Activated CD4-positive, alpha-beta T cell treated with anti-CD3 and anti-CD28 coated beads, Interleukin-2, amount 50 U/mL, for 48 hours (primary cell): ENCODE results near the gene ZMYM3.
A peak's percentile ranks its signal among the peaks of the same experiment; 100 is the strongest.
"Not testable (repeated sequence)": the region's sequence is repeated elsewhere in the genome, so short reads cannot be mapped to it uniquely, and the experiment has no call there.

Experiments
- DNase-seq, 2 experiments: peaks; one replicate each; pipeline ENCODE4 v3.0.0-alpha.2; 2020

The ZMYM3 gene

DNA sequence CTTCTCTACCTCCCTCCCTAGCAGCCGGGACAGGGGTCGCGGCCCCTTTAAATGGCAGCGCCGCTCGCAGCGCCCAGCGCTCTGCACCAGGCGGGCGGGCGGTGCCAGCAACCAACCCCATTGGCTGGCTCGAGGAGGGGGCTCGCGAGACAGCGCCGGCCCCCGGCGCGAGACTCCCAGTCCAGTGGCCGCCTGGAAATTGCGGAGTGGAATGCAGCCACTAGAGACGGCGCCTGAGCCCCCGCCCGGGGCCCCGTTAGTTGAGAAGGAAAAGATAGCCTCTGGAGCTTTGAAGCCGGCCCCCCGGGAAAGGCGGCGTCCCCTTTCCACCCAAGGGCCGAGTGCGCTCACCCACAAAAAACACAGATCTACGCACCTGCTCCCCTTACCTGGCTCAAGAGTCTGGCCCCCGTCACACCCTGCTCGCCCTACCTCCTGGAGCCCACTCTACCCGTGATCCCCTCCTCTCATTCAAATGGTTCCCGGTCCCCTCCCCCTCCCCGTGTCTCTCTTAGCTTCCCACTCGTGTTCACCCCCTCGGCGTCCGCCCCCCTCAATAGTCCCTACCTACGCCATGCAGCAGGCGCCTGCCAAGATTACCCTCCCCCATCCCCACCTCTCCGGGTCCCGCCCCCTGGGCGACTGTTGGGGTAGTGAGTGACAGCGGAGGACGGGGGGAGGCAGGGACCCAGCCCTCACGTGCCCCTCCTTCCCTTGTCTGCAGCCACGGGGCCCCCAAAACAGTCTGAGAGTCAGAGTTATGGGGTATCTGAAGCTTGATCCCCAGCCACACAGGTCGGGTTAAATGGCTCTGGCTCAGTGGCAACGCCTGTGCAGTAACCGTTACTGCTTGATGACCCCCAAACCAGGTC lies at the start of gene ZMYM3:
Gene ZMYM3, minus strand, starts transcription at position 49 of the 872 bp plus-strand sequence. CDS start 885 bp downstream, outside the sequence.
- DNase-seq = peak; percentile 70 to 76

DNA sequence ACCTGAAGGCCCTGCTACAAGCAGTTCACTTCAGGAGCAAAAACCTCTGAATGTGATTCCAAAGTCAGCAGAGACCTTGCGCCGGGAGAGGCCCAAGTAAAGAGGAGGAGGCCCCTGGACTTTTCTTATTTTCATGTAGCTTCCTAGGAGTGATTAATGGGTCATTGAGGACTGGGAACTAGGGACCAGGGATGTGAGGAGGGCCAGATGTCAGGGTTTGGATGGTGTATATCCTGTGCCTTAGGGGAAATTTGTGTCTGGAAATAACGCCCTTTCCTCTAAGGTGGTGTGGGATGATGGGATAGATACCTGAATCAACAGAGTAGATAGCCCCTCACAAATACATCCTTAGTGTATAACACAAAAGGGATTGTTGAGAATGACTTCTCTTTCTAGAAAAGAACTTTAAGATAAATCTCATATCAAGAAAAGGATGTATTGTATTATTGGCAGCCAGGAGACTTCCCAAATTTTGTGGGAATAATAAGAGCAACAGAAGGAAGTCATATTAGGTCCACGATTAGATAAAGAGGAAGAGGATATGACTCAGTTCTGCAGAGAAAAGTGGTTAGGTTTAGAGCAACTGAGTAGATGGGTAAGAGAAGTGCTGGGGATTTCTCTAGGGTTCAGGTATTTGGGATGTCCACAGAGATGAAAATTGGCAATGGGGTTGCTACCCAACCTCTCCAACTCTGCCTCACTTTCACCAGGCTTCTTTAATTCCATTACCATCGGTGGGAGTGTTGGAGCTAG lies 48.7 kb upstream of the ZMYM3 start:
- no peak for DNase-seq

DNA sequence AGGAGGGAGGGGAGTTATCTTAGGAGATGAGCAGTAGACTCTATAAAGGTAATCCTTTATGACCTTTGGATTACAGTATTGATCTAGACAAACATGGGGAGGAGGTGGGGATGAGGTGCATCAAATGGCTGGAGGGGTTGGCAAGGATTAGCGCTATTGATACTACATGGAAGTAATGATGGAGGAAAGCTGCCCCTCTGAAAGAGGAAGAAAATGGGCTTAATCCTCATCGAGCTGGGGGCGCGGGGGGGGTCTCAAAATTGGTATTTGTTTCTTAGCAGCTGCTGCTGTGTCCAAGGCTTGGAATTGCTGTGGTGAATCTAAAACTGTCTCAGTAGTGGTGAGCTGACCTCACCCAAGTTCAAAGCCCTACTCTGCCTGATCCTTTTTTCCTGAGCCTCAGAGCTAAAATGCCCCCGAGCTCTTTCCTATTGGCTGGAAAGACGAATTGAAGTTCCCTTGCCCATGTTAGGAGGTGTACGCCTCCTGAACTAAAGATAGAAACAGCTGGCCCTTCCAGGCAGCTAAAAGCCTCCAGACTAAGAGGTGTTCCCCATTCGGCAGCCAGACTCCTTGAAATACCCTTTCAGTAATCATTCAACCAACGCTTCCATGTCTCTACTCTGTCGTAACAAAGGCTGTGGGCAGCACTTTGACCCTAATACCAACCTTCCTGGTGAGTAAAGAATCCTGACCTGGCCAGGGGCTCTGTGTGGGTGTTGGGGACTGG lies 47.4 kb upstream of the ZMYM3 start, which contains the start of gene ITGB1BP2:
Gene ITGB1BP2, plus strand, starts transcription at position 556 of the 730 bp plus-strand sequence. Its CDS starts 57 bp downstream, at position 613.
- no peak for DNase-seq

DNA sequence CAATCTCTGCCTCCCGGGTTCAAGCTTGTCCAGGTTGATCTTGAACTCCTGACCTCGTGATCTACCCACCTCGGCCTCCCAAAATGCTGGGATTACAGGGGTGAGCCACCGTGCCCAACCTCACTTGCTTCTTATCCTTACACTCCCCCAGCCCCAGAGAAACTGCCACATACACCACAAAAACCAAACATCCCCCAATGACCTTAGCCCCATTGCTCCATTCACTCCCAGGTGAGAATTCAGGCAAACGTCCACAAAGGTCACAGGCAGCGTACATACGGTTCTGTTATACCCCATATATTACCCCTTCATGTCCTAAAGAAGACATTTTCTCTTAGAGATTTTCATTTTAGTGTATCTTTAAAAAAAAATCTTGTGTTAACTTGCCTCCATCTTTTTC lies 46.6 kb upstream of the ZMYM3 start:
- DNase-seq = not testable (repeated sequence)

- DNase-seq = not testable (repeated sequence)
These were observed 46.1 kb upstream of the ZMYM3 start for GRCh38 chrX:71300064-71300463.

- no peak for DNase-seq
These were observed 44.2 kb upstream of the ZMYM3 start for GRCh38 chrX:71298119-71298518.

- no peak for DNase-seq
These were observed 42.9 kb upstream of the ZMYM3 start for GRCh38 chrX:71296806-71297205.

DNA sequence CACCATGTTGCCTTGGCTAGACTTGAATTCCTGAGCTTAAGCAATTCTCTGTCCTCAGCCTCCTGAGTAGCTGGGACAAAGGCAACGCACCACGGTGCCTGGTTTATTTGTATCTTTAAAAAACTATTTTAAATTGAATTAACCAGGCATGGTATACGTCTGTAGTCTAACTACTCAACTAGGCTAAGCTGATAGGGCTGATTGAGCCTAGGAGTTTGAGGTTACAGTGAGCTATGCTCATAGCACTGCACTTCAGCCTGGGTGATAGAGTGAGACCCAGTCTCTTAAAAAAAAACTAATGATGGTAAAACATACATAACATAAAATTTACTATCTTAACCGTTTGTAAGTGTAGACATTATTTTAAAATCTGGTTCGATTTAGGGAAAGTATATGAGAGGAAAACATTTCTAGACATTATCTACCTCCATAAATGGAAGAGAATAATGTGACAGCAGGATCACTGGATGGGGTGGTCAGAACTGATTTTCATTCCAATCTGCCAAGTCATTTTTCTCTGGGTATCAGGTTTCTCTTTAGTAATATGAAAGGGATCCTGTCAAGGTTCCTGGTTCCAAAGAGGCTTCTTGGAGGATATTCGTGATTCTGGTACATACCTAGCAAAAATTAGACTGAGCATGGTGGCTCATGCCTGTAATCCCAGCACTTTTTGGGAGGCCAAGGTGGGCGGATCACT lies 38.9 kb upstream of the ZMYM3 start:
- no peak for DNase-seq

DNA sequence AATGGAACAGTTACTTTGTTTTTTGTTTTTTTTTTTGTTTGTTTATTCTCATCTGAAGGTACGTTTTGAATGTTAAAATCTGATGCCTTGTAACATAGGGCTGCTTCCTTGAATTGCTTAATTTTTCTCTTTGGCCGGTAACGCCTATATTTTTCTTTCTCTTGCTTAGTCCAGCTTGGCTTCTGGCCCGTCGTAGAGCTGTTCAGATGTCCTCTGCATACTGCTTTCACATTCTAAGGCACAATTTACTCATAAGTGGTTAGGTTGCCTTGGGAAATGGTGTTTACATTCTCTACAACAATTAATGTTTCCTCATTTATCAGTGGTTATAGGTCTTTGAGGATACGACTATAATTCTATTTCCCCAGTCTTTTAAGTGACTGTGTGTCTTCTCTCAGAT lies 37.4 kb upstream of the ZMYM3 start:
- DNase-seq = no peak

GRCh38 chrX:71285929-71286328 lies 32.0 kb upstream of the ZMYM3 start:
- no peak for DNase-seq

DNA sequence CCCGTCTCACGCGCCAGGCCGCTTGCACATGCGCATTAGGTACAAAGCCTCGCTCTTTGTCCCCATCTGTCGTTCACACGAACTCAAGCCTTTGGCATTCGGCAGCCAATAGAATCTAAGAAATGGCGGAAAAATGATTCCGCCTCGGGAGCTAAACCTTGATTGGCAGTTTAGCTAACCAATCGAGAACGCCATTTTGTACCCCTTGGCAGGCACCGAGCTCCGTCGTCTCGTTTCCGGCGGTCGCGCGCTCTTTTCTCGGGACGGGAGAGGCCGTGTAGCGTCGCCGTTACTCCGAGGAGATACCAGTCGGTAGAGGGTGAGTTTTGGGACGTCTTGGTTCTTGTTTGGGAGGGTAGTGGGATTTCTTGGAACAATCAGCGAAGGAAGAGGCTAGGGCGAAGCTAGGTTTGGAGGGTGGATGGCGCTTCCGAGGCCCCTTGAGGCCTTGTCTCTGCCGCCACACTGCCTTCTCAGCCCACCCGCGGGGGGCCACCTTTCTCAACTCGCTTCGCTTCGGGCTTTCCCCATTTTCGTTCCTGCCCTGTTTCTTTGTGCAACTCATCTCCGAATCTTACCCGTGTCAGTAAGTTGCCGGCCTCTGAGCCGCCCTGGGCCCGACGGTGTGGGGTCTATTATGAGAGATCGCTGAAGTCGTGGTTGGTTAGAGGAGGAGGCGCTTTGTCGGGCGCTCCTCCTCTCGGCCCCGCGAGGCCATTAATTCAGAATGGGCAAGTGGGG lies 29.6 kb upstream of the ZMYM3 start, which contains the start of gene NONO:
Gene NONO, plus strand, starts transcription at position 233 of the 741 bp plus-strand sequence. CDS start 7,003 bp downstream, outside the sequence.
- DNase-seq = peak; percentile 74 to 80

- DNase-seq = peak; percentile 54 to 66
These were observed 28.8 kb upstream of the ZMYM3 start for GRCh38 chrX:71282514-71283402.

DNA sequence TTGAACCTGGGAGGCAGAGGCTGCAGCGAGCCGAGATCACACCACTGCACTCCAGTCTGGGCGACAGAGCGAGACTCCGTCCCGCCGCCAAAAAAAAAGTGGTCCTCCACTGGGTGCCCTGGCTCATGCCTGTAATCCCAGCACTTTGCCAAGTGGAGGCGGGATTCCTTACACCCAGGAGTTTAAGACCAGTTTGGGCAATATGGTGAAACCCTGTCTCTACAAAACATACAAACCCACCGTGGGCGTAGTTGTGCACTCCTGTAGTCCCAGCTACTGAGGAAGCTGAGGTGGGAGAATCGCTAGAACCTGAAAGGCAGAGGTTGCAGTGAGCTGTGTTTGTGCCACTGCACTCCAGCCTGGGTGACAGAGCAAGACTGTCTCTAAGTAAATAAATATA lies 27.4 kb upstream of the ZMYM3 start:
- DNase-seq = not testable (repeated sequence)

DNA sequence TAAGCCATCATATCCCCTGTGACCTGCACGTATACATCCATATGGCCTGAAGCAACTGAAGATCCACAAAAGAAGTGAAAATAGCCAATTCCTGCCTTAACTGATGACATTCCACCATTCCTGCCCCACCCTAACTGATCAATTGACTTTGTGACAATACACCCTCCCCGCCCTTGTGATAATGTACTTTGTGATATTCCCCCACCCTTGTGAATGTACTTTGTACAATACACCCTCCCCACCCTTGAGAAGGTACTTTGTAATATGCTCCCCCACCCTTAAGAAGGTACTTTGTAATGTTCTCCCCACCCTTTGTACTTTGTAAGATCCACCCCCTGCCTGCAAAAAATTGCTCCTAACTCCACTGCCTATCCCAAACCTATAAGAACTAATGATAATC lies 18.4 kb upstream of the ZMYM3 start:
- DNase-seq = not testable (repeated sequence)

GRCh38 chrX:71269801-71270395 lies 16.0 kb upstream of the ZMYM3 start:
- DNase-seq = no peak

GRCh38 chrX:71268624-71269023 lies 14.7 kb upstream of the ZMYM3 start:
- DNase-seq = not testable (repeated sequence)

- DNase-seq = no peak
These were observed 2.9 kb upstream of the ZMYM3 start for GRCh38 chrX:71256856-71257255.

GRCh38 chrX:71256051-71256450 lies 2.1 kb upstream of the ZMYM3 start:
- DNase-seq = no peak

DNA sequence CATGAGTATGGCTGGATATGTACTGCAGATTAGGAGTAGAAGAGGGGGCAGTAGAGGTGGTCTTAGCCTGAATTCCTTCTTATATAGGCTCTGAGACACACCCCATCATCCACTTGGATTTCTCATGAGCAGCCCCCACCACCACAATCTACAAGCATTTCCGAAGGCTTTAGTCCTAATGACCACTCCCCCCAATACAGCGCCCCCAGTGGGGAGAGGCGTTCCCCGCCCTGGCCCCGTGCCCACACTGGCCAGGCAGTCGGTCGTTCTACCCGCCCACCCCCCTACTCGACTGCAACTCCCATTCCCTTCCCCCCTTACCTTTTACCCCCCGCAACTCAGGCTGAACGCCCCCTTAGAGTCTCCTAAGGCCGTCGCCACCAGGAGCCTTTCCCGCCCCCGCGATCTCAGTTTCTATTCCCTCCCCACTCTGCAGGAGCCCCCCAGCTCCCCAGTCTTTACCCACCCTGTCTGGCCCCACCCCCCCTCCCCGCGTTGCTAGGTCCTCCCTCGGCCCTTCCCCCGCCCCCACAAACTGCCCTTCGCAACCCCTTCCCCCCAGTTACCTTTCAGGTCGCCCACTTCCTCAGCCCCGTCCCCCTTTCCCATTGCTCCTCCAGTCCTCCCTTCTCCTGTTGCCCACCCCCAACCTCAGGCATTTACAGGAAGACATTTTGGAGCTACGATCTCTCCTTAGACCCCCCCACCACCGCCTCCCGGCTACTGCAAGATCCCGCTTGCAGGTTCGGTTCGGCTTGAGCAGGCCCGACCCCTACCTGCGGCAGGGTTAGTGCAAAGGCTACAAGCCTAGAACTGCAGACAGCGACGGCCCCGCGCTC lies 468 bp downstream of the ZMYM3 start:
- DNase-seq = peak; percentile 33 to 56
